Heart left ventricle (tissue), 13 donors: ENCODE data around the gene KLHDC1.

Experiments used
- POLR2A ChIP-seq, 2 donors: fragments of 450-650 bp; IDR thresholded peaks; one replicate each; pipeline ENCODE4 v1.6.1; 2017; ENCODE audit warnings: antibody characterized with exemption in 2 of 2, mild to moderate bottlenecking in 2 of 2, moderate library complexity in 2 of 2
- TF ChIP-seq, protein P1 (sequence below), 12 donors: fragments of 200-600 bp; sonication (generic) in 4 of 12; IDR thresholded peaks; one replicate each; pipeline versions ENCODE4 v1.5.0 to v1.8.0; 2018 to 2022; ENCODE audit warnings: antibody characterized with exemption in 12 of 12, mild to moderate bottlenecking in 5 of 12
- donor health status: ischemic (EF 13 %, LVEDD 7.1; RV severe dilation, severe dysfunction).
- donor health status: DM: no; HTN: yes; CAD: no.
- donor health status: DM: no; HTN: no; CAD: no.
- donor health status: ischemic (EF 25% LVEDD 6.9; RV normal size, moderate dysfunction).
- donor health status: ischemic (EF 25% LVEDD 5.7; RV mildly dilated, moderate dysfunction).
- donor health status: ischemic (EF 35%, LVEDD 5.7; RV mildly dilated, moderate dysfunction).
- donor health status: nonischemic (EF 11% LVEDD 7.7; RV severe dilation, severe dysfunction).
- donor health status: DM: yes; HTN: yes; CAD: no.
- donor health status: PGD.
- donor health status: ischemic (EF 29% LVEDD 5.4; RV normal size, mild dysfunction).
- donor health status: nonischemic (EF 23%, LVEDD 6.1; RV moderate dilation, normal function).

GRCh38 chr14:49686425-49686824 is 6.5 kb upstream of the KLHDC1 start:
- TF ChIP-seq, protein P1, sequence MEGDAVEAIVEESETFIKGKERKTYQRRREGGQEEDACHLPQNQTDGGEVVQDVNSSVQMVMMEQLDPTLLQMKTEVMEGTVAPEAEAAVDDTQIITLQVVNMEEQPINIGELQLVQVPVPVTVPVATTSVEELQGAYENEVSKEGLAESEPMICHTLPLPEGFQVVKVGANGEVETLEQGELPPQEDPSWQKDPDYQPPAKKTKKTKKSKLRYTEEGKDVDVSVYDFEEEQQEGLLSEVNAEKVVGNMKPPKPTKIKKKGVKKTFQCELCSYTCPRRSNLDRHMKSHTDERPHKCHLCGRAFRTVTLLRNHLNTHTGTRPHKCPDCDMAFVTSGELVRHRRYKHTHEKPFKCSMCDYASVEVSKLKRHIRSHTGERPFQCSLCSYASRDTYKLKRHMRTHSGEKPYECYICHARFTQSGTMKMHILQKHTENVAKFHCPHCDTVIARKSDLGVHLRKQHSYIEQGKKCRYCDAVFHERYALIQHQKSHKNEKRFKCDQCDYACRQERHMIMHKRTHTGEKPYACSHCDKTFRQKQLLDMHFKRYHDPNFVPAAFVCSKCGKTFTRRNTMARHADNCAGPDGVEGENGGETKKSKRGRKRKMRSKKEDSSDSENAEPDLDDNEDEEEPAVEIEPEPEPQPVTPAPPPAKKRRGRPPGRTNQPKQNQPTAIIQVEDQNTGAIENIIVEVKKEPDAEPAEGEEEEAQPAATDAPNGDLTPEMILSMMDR (IDR thresholded peaks at IDR 0.05), result no peak
- no peak for TF ChIP-seq POLR2A (IDR thresholded peaks at IDR 0.05)
